ENCODE data around the gene PIGU.
"Not testable (repeated sequence)": the region's sequence is repeated elsewhere in the genome, so short reads cannot be mapped to it uniquely, and the experiment has no call there.

Gene PIGU

DNA sequence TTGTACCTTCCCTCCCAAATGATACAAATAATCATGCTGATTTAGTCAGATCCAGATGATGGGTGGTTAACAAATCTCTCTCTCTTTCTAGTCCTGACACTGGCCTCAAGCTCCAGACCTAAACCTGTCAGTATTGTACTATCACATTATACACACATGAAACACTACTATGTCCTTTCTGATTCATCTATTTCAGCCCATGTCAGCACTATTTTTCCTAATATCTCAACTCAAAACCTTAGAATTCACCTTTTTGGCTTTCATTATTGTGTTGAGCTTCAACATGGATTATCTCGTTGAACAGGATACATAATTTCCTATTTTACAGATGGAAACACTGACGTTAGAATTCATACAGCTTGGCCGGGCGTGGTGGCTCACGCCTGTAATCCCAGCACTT, 3.5 kb downstream of the PIGU start:
- TF ChIP-seq, protein P1, sequence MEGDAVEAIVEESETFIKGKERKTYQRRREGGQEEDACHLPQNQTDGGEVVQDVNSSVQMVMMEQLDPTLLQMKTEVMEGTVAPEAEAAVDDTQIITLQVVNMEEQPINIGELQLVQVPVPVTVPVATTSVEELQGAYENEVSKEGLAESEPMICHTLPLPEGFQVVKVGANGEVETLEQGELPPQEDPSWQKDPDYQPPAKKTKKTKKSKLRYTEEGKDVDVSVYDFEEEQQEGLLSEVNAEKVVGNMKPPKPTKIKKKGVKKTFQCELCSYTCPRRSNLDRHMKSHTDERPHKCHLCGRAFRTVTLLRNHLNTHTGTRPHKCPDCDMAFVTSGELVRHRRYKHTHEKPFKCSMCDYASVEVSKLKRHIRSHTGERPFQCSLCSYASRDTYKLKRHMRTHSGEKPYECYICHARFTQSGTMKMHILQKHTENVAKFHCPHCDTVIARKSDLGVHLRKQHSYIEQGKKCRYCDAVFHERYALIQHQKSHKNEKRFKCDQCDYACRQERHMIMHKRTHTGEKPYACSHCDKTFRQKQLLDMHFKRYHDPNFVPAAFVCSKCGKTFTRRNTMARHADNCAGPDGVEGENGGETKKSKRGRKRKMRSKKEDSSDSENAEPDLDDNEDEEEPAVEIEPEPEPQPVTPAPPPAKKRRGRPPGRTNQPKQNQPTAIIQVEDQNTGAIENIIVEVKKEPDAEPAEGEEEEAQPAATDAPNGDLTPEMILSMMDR (conservative IDR thresholded peaks at IDR 0.05; ENCODE audit: low read depth, low read length), result no peak
- no peak overlapping the region for H3K4me3 ChIP-seq (ENCODE audit: low read depth, low read length)
- no peak for DNase-seq (ENCODE audit: low read depth)

DNA sequence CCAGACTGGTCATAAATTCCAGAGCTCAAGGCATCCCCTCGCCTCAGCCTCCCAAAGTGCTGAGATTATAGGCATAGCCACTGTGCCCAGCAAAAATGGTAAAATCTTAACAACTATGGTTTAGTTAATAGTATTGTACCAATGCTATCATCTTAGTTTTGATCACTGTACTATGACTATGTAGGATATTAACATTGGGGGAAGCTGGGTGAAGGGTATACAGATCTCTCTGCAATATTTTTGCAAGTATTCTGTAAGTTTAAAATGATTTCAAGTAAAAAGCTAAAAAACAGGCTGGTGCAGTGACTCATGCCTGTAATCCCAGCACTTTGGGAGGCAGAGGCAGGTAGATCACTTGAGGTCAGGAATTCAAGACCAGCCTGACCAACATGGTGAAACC, 7.8 kb downstream of the PIGU start:
- no peak overlapping the region for H3K4me3 ChIP-seq (ENCODE audit: low read depth, low read length)
- DNase-seq (ENCODE audit: low read depth), result no peak
- TF ChIP-seq, protein P1 (conservative IDR thresholded peaks at IDR 0.05; ENCODE audit: low read depth, low read length), result no peak

DNA sequence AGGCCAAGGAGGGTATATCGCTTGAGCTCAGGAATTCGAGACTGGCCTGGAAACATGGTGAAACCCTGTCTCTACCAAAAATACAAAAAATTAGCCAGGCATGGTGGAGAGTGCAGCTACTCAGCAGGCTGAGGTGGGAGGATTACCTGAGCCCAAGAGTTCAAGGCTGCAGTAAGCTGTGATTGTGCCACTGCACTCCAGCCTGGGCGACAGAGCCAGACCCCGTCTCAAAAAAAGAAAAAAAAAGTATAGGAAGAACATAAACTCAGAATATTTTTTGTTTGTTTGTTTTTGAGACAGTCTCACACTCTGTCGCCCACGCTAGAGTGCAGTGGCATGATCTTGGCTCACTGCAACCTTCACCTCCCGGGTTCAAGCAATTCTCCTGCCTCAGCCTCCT, 12.1 kb downstream of the PIGU start:
- not testable (repeated sequence) for DNase-seq (ENCODE audit: low read depth); H3K4me3 ChIP-seq (ENCODE audit: low read depth, low read length)

- H3K4me3 ChIP-seq (ENCODE audit: low read depth, low read length), result no peak overlapping the region
- TF ChIP-seq, protein P1 (conservative IDR thresholded peaks at IDR 0.05; ENCODE audit: low read depth, low read length), result no peak
- no peak for DNase-seq (ENCODE audit: low read depth)
Observed at GRCh38 chr20:34663213-34663943, 13.5 kb downstream of the PIGU start.

DNA sequence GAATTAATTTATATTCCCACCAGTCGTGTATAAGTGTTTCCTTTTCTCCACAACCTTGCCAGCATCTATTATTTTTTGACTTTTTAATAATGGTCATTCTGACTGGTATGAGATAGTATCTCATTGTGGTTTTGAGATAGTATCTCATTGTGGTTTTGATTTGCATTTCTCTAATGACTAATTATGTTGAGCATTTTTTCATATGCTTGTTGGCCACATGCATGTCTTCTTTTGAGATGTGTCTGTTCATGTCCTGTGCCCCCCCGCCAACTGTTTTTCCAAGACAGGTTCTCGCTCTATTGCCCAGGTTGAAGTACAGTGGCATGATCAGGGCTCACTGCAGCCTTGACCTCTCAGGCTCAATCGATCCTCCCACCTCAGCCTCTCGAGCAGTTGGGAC, 15.1 kb downstream of the PIGU start:
- not testable (repeated sequence) for DNase-seq (ENCODE audit: low read depth); H3K4me3 ChIP-seq (ENCODE audit: low read depth, low read length)

DNA sequence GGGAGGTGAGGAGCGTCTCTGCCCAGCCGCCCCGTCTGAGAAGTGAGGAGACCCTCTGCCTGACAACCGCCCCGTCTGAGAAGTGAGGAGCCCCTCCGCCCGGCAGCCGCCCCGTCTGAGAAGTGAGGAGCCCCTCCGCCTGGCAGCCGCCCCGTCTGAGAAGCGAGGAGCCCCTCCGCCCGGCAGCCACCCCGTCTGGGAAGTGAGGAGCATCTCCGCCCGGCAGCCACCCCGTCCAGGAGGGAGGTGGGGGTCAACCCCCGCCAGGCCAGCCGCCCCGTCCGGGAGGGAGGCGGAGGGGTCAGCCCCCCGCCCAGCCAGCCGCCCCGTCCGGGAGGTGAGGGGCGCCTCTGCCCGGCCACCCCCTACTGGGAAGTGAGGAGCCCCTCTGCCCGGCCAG, 18.2 kb downstream of the PIGU start:
- not testable (repeated sequence) for DNase-seq (ENCODE audit: low read depth); H3K4me3 ChIP-seq (ENCODE audit: low read depth, low read length)

GRCh38 chr20:34654207-34654744, 22.6 kb downstream of the PIGU start:
- H3K4me3 ChIP-seq (ENCODE audit: low read depth, low read length), result no peak overlapping the region
- TF ChIP-seq, protein P1 (conservative IDR thresholded peaks at IDR 0.05; ENCODE audit: low read depth, low read length), result no peak
- no peak for DNase-seq (ENCODE audit: low read depth)

- TF ChIP-seq, protein P1 (conservative IDR thresholded peaks at IDR 0.05; ENCODE audit: low read depth, low read length), result no peak
- no peak overlapping the region for H3K4me3 ChIP-seq (ENCODE audit: low read depth, low read length)
- DNase-seq (ENCODE audit: low read depth), result no peak
Observed at GRCh38 chr20:34651200-34651599, 25.7 kb downstream of the PIGU start.

All from choroid plexus epithelial cell (primary cell).